CD14-positive monocyte (primary cell): ENCODE results near the gene IRF9. TPM values are rescaled to one million over a fixed set of nuclear protein-coding genes. Genes with fewer than 3 reads are reported as not detected.

Source experiments
- DNase-seq, 3 donors: peaks; one replicate each; pipeline ENCODE4 v3.0.0-alpha.2; 2011 to 2022
- H2AFZ ChIP-seq: 2 replicates; pipeline ENCODE4 v1.6.0; 2012; ENCODE audit warnings: mild to moderate bottlenecking, low read depth, low read length, inconsistent platforms; ENCODE audit not compliant: insufficient read depth, poor library complexity, severe bottlenecking
- H3K27ac ChIP-seq, 2 donors: 1 replicate in 1 of 2; 2 replicates in 1 of 2; pipeline ENCODE4 v1.5.1; 2012 to 2013; ENCODE audit warnings: low read length in 2 of 2, control low read depth in 1 of 2, inconsistent platforms in 1 of 2, low read depth in 1 of 2, mild to moderate bottlenecking in 1 of 2
- H3K27me3 ChIP-seq, 2 donors: one replicate each; pipeline versions ENCODE4 v1.6.0 to v1.6.1; 2011 to 2013; ENCODE audit warnings: low read length in 2 of 2; ENCODE audit not compliant: control insufficient read depth in 2 of 2, insufficient read depth in 2 of 2
- H3K36me3 ChIP-seq, 2 donors: replicated peaks in 1 of 2; 1 replicate in 1 of 2; 2 replicates in 1 of 2; pipeline versions ENCODE4 v1.5.1 to v1.6.1; 2012 to 2013; ENCODE audit warnings: low read length in 2 of 2, control low read depth in 1 of 2, inconsistent platforms in 1 of 2, mild to moderate bottlenecking in 1 of 2; ENCODE audit not compliant: insufficient read depth in 2 of 2, control insufficient read depth in 1 of 2
- H3K4me1 ChIP-seq, 2 donors: 1 replicate in 1 of 2; 2 replicates in 1 of 2; pipeline versions ENCODE4 v1.5.1 to v1.6.1; 2012 to 2013; ENCODE audit warnings: low read length in 2 of 2, control low read depth in 1 of 2, inconsistent platforms in 1 of 2, mild to moderate bottlenecking in 1 of 2, moderate library complexity in 1 of 2; ENCODE audit not compliant: insufficient read depth in 2 of 2, control insufficient read depth in 1 of 2
- H3K4me2 ChIP-seq: replicated peaks from 2 replicates; pipeline ENCODE3; 2012; ENCODE audit warnings: low read length, moderate library complexity, mild to moderate bottlenecking; ENCODE audit not compliant: poor library complexity, severe bottlenecking; ENCODE audit errors: extremely low read depth
- H3K4me3 ChIP-seq, 3 experiments: fragments of 200-600 bp in 1 of 3; sonication (generic) in 1 of 3; replicated peaks in 1 of 3; 1 replicate in 2 of 3; 2 replicates in 1 of 3; pipeline ENCODE4 v1.5.1; 2011 to 2013; ENCODE audit warnings: low read length in 3 of 3, mild to moderate bottlenecking in 3 of 3, control low read depth in 2 of 3, low read depth in 2 of 3, inconsistent platforms in 1 of 3, moderate library complexity in 1 of 3
- H3K79me2 ChIP-seq: 2 replicates; pipeline ENCODE4 v1.6.0; 2012; ENCODE audit warnings: mild to moderate bottlenecking, control low read depth, inconsistent platforms, low read length, moderate library complexity; ENCODE audit not compliant: insufficient read depth
- H3K9ac ChIP-seq: 2 replicates; pipeline ENCODE4 v1.6.0; 2017; ENCODE audit warnings: low read length, mild to moderate bottlenecking; ENCODE audit not compliant: insufficient read depth, poor library complexity, severe bottlenecking
- H3K9me3 ChIP-seq, 2 donors: replicated peaks in 1 of 2; 1 replicate in 1 of 2; 2 replicates in 1 of 2; pipeline versions ENCODE4 v1.5.1 to v1.6.1; 2012 to 2013; ENCODE audit warnings: low read length in 2 of 2, control low read depth in 1 of 2; ENCODE audit not compliant: control insufficient read depth in 1 of 2, insufficient read depth in 1 of 2
- H4K20me1 ChIP-seq: 2 replicates; pipeline ENCODE4 v1.6.0; 2012; ENCODE audit warnings: mild to moderate bottlenecking, low read length, control low read depth, moderate library complexity; ENCODE audit not compliant: insufficient read depth
- H3K27ac Mint-ChIP-seq, 7 donors: one replicate each; pipeline ENCODE4 v1.8.0; 2020; ENCODE audit warnings: mild to moderate bottlenecking in 7 of 7, mixed read lengths in 7 of 7, moderate library complexity in 6 of 7, inconsistent platforms in 2 of 7
- H3K27me3 Mint-ChIP-seq, 3 donors: one replicate each; pipeline ENCODE4 v1.8.0; 2021 to 2022; ENCODE audit warnings: low read depth in 3 of 3, mild to moderate bottlenecking in 3 of 3, mixed read lengths in 3 of 3, moderate library complexity in 3 of 3, inconsistent platforms in 1 of 3
- H3K36me3 Mint-ChIP-seq, 2 donors: one replicate each; pipeline ENCODE4 v1.8.0; 2020; ENCODE audit warnings: mixed read lengths in 2 of 2, inconsistent platforms in 1 of 2, mild to moderate bottlenecking in 1 of 2
- H3K4me1 Mint-ChIP-seq: one replicate; pipeline ENCODE4 v1.8.0; 2020; ENCODE audit warnings: mild to moderate bottlenecking, mixed read lengths
- H3K4me3 Mint-ChIP-seq, 2 donors: one replicate each; pipeline ENCODE4 v1.8.0; 2020; ENCODE audit warnings: mild to moderate bottlenecking in 2 of 2, mixed read lengths in 2 of 2, moderate library complexity in 1 of 2
- H3K9me3 Mint-ChIP-seq, 7 donors: one replicate each; pipeline ENCODE4 v1.8.0; 2020 to 2022; ENCODE audit warnings: mixed read lengths in 7 of 7, mild to moderate bottlenecking in 6 of 7, moderate library complexity in 6 of 7, inconsistent platforms in 2 of 7
- WGBS: methylation state at CpG from one replicate; pipeline ENCODE4 v1.1.5; 2013; ENCODE audit warnings: missing lambda C conversion rate; ENCODE audit not compliant: insufficient coverage; 5-methylcytosine and 5-hydroxymethylcytosine counted together
- intact Hi-C, 2 donors: fragments of 100-400 bp; cut with micrococcal nuclease; formaldehyde crosslinking; loops; one replicate each; pipeline versions ENCODE4 v1.15.0 to v1.15.1; 2023
- polyA plus RNA-seq, 3 donors: library from polyadenylated mRNA; depleted of rRNA in 1 of 3; unstranded in 2 of 3; stranded (reverse) in 1 of 3; fragments of 300-500 nt in 2 of 3; fragments of >200 nt in 1 of 3; fragmentation: Illumina TruSeq in 2 of 3; gene quantifications; 1 replicate in 2 of 3; 2 replicates in 1 of 3; pipeline ENCODE4 v1.2.3, GENCODE V29; 2012 to 2021
- TF ChIP-seq, protein P1 (sequence below): fragments of 200-600 bp; IDR thresholded peaks from one replicate; pipeline ENCODE4 v1.8.0; 2022; ENCODE audit warnings: antibody characterized with exemption, mild to moderate bottlenecking

IRF9 gene
- polyA plus RNA-seq, 3 donors = 44.7 to 208 (median 56.0) TPM

DNA sequence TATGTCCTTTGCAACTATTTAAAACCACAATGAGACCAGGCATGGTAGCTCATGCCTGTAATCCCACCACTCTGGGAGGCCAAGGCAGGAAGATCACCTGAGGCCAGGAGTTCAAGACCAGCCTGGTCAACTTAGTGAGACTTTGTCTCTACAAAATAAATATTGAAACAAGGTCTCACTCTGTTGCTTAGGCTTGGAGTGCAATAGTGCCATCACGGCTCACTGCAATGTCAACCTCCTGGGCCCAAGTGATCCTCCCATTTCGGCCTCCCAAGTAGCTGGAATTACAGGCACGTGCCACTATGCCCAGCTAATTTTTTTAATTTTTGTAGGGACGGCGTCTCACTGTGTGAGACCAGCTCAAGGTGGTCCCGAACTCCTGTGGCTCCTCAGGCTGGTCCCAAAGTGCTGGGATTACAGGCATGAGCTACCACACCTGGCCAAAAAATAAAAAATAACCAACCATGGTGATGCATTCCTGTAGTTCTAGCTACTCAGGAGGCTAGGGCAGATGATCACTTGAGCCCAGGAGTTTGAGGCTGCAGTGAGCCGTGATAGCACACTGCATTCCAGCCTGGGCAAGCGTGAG, 31.6 kb upstream of the IRF9 start:
- TF ChIP-seq, protein P1, sequence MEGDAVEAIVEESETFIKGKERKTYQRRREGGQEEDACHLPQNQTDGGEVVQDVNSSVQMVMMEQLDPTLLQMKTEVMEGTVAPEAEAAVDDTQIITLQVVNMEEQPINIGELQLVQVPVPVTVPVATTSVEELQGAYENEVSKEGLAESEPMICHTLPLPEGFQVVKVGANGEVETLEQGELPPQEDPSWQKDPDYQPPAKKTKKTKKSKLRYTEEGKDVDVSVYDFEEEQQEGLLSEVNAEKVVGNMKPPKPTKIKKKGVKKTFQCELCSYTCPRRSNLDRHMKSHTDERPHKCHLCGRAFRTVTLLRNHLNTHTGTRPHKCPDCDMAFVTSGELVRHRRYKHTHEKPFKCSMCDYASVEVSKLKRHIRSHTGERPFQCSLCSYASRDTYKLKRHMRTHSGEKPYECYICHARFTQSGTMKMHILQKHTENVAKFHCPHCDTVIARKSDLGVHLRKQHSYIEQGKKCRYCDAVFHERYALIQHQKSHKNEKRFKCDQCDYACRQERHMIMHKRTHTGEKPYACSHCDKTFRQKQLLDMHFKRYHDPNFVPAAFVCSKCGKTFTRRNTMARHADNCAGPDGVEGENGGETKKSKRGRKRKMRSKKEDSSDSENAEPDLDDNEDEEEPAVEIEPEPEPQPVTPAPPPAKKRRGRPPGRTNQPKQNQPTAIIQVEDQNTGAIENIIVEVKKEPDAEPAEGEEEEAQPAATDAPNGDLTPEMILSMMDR = no peak
- H3K27me3 Mint-ChIP-seq = no peaks in the 10 kb centered on the region
- H3K9me3 Mint-ChIP-seq = peaks cover 0 to 1% (median 0%) of the 10 kb centered on the region in 7 donors
- WGBS = 82% methylated on average over 5 of the region's 8 CpGs
- no peaks in the 10 kb centered on the region for H3K27me3 ChIP-seq
- H3K4me1 ChIP-seq = peaks cover 5 to 7% of the 10 kb centered on the region in 2 donors
- peaks cover 11 to 34% of the 10 kb centered on the region in 2 donors for H3K36me3 Mint-ChIP-seq
- H3K27ac Mint-ChIP-seq = no peak overlapping the region
- no peak overlapping the region for H3K4me3 ChIP-seq
- H4K20me1 ChIP-seq = no peaks in the 10 kb centered on the region
- intact Hi-C loops = no loop called here
- no peak overlapping the region for H2AFZ ChIP-seq
- peaks cover 9% of the 10 kb centered on the region for H3K4me1 Mint-ChIP-seq
- H3K27ac ChIP-seq = no peak overlapping the region
- H3K9me3 ChIP-seq = no peaks in the 10 kb centered on the region
- no peak overlapping the region for H3K4me3 Mint-ChIP-seq
- H3K4me2 ChIP-seq = no peak overlapping the region
- H3K9ac ChIP-seq = no peak overlapping the region
- peaks cover 0 to 4% of the 10 kb centered on the region in 2 donors for H3K36me3 ChIP-seq
- DNase-seq = no peak
- H3K79me2 ChIP-seq = no peaks in the 10 kb centered on the region

DNA sequence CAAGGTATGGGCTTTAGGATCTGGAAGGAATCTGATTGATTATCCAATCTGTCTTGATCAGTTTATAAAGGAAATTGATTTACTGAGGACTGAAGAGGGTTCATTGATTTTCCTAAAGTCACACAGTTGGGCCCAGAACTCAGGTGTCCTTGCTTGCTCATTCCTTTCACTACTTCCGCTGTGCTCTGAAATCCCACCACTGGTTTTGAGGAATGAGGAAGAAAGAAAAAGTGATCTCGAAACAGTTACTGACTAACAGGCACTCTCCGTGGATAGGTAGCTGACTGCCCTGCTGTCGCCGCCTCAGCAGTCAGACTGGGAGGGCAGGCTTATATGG, 30.7 kb upstream of the IRF9 start, which contains the start of gene FITM1:
TSS of gene FITM1 (plus strand) at position 280 of the 337 bp plus-strand sequence. CDS start 905 bp downstream, outside the sequence.
- peaks cover 13% of the 10 kb centered on the region for H3K4me1 Mint-ChIP-seq
- H3K4me3 Mint-ChIP-seq = no peak within 1 kb of the TSS
- H3K9me3 Mint-ChIP-seq = peaks cover 0 to 1% (median 0%) of the 10 kb centered on the region in 7 donors
- H3K4me2 ChIP-seq = no peak within 1 kb of the TSS
- H3K36me3 Mint-ChIP-seq = peaks cover 11 to 26% of the 10 kb centered on the region in 2 donors
- WGBS = 75% methylated on average over 4 of the region's 5 CpGs
- no peaks in the 10 kb centered on the region for H3K36me3 ChIP-seq
- H3K27me3 ChIP-seq = no peaks in the 10 kb centered on the region
- no peaks in the 10 kb centered on the region for H4K20me1 ChIP-seq
- TF ChIP-seq, protein P1 = no peak
- no peaks in the 10 kb centered on the region for H3K27me3 Mint-ChIP-seq
- no peaks in the 10 kb centered on the region for H3K79me2 ChIP-seq
- H3K4me3 ChIP-seq = no peak within 1 kb of the TSS
- H3K27ac ChIP-seq = no peak within 1 kb of the TSS
- no peak within 1 kb of the TSS for H3K9ac ChIP-seq
- intact Hi-C loops = loop anchor here in 1 of 2 donors (10.0 kb wide), 1 partner anchor 104 kb away; the partner anchor contains the start of genes GMPR2 and NEDD8
- H3K4me1 ChIP-seq = peaks cover 7 to 10% of the 10 kb centered on the region in 2 donors
- peak within 1 kb of the TSS in 4 of 7 donors; percentile 2 to 86 (median 57) for H3K27ac Mint-ChIP-seq
- no peaks in the 10 kb centered on the region for H3K9me3 ChIP-seq
- H2AFZ ChIP-seq = no peak within 1 kb of the TSS
- peak in 1 of 3 donors; percentile 44 for DNase-seq
